Keratinocyte (primary cell): ENCODE results near the gene CATSPER1.
A peak's percentile ranks its signal among the peaks of the same experiment; 100 is the strongest.

ENCODE experiments used
- CTCF ChIP-seq, 3 experiments: IDR thresholded peaks in 1 of 3; conservative IDR thresholded peaks in 1 of 3; optimal IDR thresholded peaks in 1 of 3; 2 replicates in 2 of 3; 3 replicates in 1 of 3; pipeline versions ENCODE3 to v1.5.1; 2011; ENCODE audit warnings: low read length in 3 of 3, mild to moderate bottlenecking in 3 of 3, moderate library complexity in 2 of 3, control low read depth in 1 of 3, inconsistent platforms in 1 of 3; ENCODE audit not compliant: insufficient read depth in 2 of 3; ENCODE audit errors: extremely low read depth in 1 of 3
- EZH2 ChIP-seq: IDR thresholded peaks from one replicate; pipeline ENCODE4 v1.6.1; 2012; ENCODE audit warnings: inconsistent platforms, mild to moderate bottlenecking, low read length, moderate library complexity

DNA sequence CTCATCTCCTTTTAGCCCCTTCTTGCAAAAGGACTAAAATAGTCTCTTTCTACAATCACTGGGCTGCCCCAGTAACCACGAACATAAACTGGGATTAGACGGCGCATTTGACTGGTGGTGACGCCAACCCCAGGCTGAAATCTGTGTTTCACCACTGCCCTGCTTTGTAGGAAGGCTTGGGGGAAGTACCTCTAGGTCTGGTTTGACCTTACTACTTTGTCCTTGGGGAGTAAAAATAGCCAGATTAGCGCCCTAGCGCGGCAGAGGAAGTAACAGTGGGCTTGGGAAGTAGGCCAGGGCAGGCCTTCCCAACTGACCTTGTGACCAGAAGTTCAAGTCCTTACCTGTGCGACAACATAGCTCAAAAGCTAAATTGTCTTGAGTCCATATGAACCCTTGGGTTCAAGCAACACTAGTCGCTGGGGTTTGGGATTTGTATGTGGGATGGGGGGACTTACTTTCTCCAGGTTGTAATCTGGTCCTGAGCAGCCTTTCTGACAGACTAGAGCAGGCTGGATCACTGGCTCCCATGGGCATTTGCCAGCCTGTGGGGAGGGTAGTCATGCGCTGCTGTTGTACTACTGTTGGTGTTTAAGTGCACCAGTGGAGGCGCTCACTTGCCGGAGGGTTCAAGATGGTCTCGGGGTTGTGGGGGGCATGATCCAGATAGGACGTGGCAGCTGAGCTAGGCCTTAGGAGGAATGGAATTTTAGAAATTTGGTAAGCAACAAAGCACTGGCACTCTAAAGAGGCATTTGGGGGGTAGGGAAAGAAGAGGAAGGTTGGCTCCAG is 42.8 kb upstream of the CATSPER1 start:
- no peak for TF ChIP-seq EZH2
- peak in 2 of 3 experiments; percentile 47 to 56 for TF ChIP-seq CTCF (optimal IDR thresholded peaks at IDR 0.05 in 1 of 3, IDR thresholded peaks at IDR 0.05 in 1 of 3, conservative IDR thresholded peaks at IDR 0.05 in 1 of 3; ENCODE audit: extremely low read depth in 1 of 3, insufficient read depth in 2 of 3, low read length in 3 of 3)
